HEK293 (cell line): ENCODE data around the gene PDE3A.

Experiments
- CTCF ChIA-PET: fragments of 350-600 bp; formaldehyde crosslinking; extraction: SDS; loops from one replicate; lab custom pipeline; 2021; ENCODE audit warnings: antibody characterized with exemption; lab: Yijun Ruan, JAX
- POLR2A ChIA-PET: fragments of 300-600 bp; formaldehyde crosslinking; extraction: SDS; loops from one replicate; lab custom pipeline; 2020; ENCODE audit warnings: antibody characterized with exemption, inconsistent platforms; lab: Yijun Ruan, JAX
- H3K27ac ChIP-seq: fragments of 200-500 bp; sonication (Bioruptor generic); 2 replicates; pipeline ENCODE4 v1.5.1; 2014; ENCODE audit warnings: low read depth, low read length, control low read depth, inconsistent platforms; ENCODE audit errors: extremely low read depth
- H3K36me3 ChIP-seq, 2 experiments: fragments of 200-500 bp in 1 of 2; sonication (Bioruptor generic) in 1 of 2; 1 replicate in 1 of 2; 2 replicates in 1 of 2; pipeline ENCODE4 v1.5.1; 2014 to 2017; ENCODE audit warnings: inconsistent platforms in 2 of 2, low read length in 2 of 2; ENCODE audit not compliant: control insufficient read depth in 2 of 2, insufficient read depth in 1 of 2
- H3K4me1 ChIP-seq: fragments of 200-500 bp; sonication (Bioruptor generic); 2 replicates; pipeline ENCODE4 v1.5.1; 2014; ENCODE audit warnings: mild to moderate bottlenecking, low read length, inconsistent platforms; ENCODE audit not compliant: control insufficient read depth, insufficient read depth
- H3K4me3 ChIP-seq: 2 replicates; pipeline ENCODE4 v1.5.1; 2011; ENCODE audit warnings: low read depth, mild to moderate bottlenecking, control low read depth, low read length, moderate library complexity
- H3K9me3 ChIP-seq: fragments of 200-500 bp; sonication (Bioruptor generic); 2 replicates; pipeline ENCODE4 v1.5.1; 2014; ENCODE audit warnings: low read depth, low read length, inconsistent platforms; ENCODE audit not compliant: control insufficient read depth, insufficient read depth
- ZBTB7A ChIP-seq: fragments of 450-650 bp; formaldehyde crosslinking; IDR thresholded peaks from 2 replicates; pipeline ENCODE4 v1.5.1; 2016; ENCODE audit warnings: low read depth, missing biosample characterization, missing genetic modification characterization
- ZEB2 ChIP-seq: fragments of 450-650 bp; formaldehyde crosslinking; IDR thresholded peaks from 2 replicates; pipeline ENCODE4 v1.5.1; 2016; ENCODE audit warnings: missing biosample characterization, missing genetic modification characterization
- ZNF132 ChIP-seq: fragments of 450-650 bp; formaldehyde crosslinking; IDR thresholded peaks from 2 replicates; pipeline ENCODE4 v1.5.1; 2017; ENCODE audit warnings: missing biosample characterization, missing genetic modification characterization, borderline replicate concordance
- ZNF239 ChIP-seq: fragments of 450-650 bp; formaldehyde crosslinking; IDR thresholded peaks from 2 replicates; pipeline ENCODE4 v1.5.1; 2016; ENCODE audit warnings: missing biosample characterization, missing genetic modification characterization
- ZNF416 ChIP-seq: fragments of 450-650 bp; formaldehyde crosslinking; IDR thresholded peaks from 2 replicates; pipeline ENCODE4 v1.5.1; 2016; ENCODE audit warnings: missing biosample characterization, missing genetic modification characterization
- ZNF426 ChIP-seq: fragments of 450-650 bp; formaldehyde crosslinking; IDR thresholded peaks from 2 replicates; pipeline ENCODE4 v1.5.1; 2017; ENCODE audit warnings: missing biosample characterization, missing genetic modification characterization, mild to moderate bottlenecking, inconsistent platforms, moderate library complexity
- ZNF600 ChIP-seq: fragments of 450-650 bp; formaldehyde crosslinking; IDR thresholded peaks from 2 replicates; pipeline ENCODE4 v1.5.1; 2016; ENCODE audit warnings: missing biosample characterization, missing genetic modification characterization
- ZNF621 ChIP-seq: fragments of 450-650 bp; formaldehyde crosslinking; IDR thresholded peaks from 2 replicates; pipeline ENCODE4 v1.5.1; 2017; ENCODE audit warnings: missing biosample characterization, missing genetic modification characterization
- ZNF792 ChIP-seq: fragments of 450-650 bp; formaldehyde crosslinking; IDR thresholded peaks from 2 replicates; pipeline ENCODE4 v1.5.1; 2016; ENCODE audit warnings: missing biosample characterization, missing genetic modification characterization
- TF ChIP-seq, protein P1 (sequence below): fragments of 450-650 bp; formaldehyde crosslinking; IDR thresholded peaks from 2 replicates; pipeline ENCODE4 v1.5.1; 2016; ENCODE audit warnings: missing biosample characterization, missing genetic modification characterization
- TF ChIP-seq, protein P2 (sequence below): fragments of 450-650 bp; formaldehyde crosslinking; IDR thresholded peaks from 2 replicates; pipeline ENCODE4 v1.5.1; 2016; ENCODE audit warnings: missing biosample characterization, missing genetic modification characterization
- TF ChIP-seq, protein P3 (sequence below): sonication (generic); formaldehyde crosslinking; IDR thresholded peaks from 2 replicates; pipeline ENCODE4 v1.8.1; 2022; ENCODE audit warnings: mild to moderate bottlenecking, moderate library complexity, missing genetic modification reagents
- TF ChIP-seq, protein P4 (sequence below): fragments of 450-650 bp; formaldehyde crosslinking; IDR thresholded peaks from 2 replicates; pipeline ENCODE4 v1.5.1; 2016; ENCODE audit warnings: missing biosample characterization, missing genetic modification characterization, borderline replicate concordance
- TF ChIP-seq, protein P5 (sequence below): fragments of 450-650 bp; formaldehyde crosslinking; IDR thresholded peaks from 2 replicates; pipeline ENCODE4 v1.5.1; 2016; ENCODE audit warnings: missing biosample characterization, missing genetic modification characterization, borderline replicate concordance

Gene PDE3A

DNA sequence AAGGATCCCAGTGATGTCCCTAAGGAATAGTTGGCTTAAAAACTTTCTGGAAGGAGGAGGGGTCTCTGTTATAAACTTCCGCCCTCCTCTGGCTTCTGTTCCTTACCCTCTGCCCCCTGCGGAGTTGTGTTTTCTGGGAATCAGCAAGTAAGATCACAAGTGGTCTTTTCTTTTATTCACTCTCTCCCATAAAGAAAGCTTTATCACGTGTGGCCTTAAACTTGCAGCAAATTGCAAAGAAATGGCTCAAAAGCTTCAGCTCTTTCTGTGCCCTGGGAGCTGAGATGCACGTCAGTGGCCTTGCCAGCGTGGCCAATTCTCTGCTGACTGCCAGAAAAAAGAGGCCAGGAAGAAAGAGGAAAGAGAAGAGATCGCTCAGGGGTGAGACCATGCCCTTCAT is 326.9 kb downstream of the PDE3A start, which contains the start of gene SLCO1C1:
Gene SLCO1C1, plus strand, starts transcription at position 101 of the 400 bp plus-strand sequence. CDS start 4,245 bp downstream, outside the sequence.
- ChIA-PET CTCF (no interaction called here), POLR2A (no interaction called here)
- H3K27ac ChIP-seq = no peak within 1 kb of the TSS
- H3K36me3 ChIP-seq = no peaks in the 10 kb centered on the region
- no peaks in the 10 kb centered on the region for H3K9me3 ChIP-seq
- no peak within 1 kb of the TSS for H3K4me3 ChIP-seq
- no peaks in the 10 kb centered on the region for H3K4me1 ChIP-seq
- TF ChIP-seq ZNF426 (tag by site-specific recombination) (no peak), ZNF239 (tag by site-specific recombination) (no peak), ZNF132 (tag by site-specific recombination) (no peak), ZEB2 (no peak), ZNF792 (tag by site-specific recombination) (no peak), ZNF621 (tag by site-specific recombination) (no peak), ZNF600 (no peak), ZBTB7A (tag by site-specific recombination) (no peak)
- TF ChIP-seq, protein P1, sequence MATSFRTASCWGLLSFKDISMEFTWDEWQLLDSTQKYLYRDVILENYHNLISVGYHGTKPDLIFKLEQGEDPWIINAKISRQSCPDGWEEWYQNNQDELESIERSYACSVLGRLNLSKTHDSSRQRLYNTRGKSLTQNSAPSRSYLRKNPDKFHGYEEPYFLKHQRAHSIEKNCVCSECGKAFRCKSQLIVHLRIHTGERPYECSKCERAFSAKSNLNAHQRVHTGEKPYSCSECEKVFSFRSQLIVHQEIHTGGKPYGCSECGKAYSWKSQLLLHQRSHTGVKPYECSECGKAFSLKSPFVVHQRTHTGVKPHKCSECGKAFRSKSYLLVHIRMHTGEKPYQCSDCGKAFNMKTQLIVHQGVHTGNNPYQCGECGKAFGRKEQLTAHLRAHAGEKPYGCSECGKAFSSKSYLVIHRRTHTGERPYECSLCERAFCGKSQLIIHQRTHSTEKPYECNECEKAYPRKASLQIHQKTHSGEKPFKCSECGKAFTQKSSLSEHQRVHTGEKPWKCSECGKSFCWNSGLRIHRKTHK = no peak
- TF ChIP-seq, protein P2, sequence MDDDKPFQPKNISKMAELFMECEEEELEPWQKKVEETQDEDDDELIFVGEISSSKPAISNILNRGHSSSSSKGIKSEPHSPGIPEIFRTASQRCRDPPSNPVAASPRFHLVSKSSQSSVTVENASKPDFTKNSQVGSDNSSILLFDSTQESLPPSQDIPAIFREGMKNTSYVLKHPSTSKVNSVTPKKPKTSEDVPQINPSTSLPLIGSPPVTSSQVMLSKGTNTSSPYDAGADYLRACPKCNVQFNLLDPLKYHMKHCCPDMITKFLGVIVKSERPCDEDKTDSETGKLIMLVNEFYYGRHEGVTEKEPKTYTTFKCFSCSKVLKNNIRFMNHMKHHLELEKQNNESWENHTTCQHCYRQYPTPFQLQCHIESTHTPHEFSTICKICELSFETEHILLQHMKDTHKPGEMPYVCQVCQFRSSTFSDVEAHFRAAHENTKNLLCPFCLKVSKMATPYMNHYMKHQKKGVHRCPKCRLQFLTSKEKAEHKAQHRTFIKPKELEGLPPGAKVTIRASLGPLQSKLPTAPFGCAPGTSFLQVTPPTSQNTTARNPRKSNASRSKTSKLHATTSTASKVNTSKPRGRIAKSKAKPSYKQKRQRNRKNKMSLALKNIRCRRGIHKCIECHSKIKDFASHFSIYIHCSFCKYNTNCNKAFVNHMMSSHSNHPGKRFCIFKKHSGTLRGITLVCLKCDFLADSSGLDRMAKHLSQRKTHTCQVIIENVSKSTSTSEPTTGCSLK (tag by site-specific recombination) = no peak
- TF ChIP-seq, protein P3, sequence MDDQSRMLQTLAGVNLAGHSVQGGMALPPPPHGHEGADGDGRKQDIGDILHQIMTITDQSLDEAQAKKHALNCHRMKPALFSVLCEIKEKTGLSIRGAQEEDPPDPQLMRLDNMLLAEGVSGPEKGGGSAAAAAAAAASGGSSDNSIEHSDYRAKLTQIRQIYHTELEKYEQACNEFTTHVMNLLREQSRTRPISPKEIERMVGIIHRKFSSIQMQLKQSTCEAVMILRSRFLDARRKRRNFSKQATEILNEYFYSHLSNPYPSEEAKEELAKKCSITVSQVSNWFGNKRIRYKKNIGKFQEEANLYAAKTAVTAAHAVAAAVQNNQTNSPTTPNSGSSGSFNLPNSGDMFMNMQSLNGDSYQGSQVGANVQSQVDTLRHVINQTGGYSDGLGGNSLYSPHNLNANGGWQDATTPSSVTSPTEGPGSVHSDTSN (CRISPR knock-in tag) = no peak
- TF ChIP-seq, protein P4, sequence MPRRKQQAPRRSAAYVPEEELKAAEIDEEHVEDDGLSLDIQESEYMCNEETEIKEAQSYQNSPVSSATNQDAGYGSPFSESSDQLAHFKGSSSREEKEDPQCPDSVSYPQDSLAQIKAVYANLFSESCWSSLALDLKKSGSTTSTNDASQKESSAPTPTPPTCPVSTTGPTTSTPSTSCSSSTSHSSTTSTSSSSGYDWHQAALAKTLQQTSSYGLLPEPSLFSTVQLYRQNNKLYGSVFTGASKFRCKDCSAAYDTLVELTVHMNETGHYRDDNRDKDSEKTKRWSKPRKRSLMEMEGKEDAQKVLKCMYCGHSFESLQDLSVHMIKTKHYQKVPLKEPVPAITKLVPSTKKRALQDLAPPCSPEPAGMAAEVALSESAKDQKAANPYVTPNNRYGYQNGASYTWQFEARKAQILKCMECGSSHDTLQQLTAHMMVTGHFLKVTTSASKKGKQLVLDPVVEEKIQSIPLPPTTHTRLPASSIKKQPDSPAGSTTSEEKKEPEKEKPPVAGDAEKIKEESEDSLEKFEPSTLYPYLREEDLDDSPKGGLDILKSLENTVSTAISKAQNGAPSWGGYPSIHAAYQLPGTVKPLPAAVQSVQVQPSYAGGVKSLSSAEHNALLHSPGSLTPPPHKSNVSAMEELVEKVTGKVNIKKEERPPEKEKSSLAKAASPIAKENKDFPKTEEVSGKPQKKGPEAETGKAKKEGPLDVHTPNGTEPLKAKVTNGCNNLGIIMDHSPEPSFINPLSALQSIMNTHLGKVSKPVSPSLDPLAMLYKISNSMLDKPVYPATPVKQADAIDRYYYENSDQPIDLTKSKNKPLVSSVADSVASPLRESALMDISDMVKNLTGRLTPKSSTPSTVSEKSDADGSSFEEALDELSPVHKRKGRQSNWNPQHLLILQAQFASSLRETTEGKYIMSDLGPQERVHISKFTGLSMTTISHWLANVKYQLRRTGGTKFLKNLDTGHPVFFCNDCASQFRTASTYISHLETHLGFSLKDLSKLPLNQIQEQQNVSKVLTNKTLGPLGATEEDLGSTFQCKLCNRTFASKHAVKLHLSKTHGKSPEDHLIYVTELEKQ (tag by site-specific recombination) = no peak
- TF ChIP-seq, all 188 proteins: peak for 0

DNA sequence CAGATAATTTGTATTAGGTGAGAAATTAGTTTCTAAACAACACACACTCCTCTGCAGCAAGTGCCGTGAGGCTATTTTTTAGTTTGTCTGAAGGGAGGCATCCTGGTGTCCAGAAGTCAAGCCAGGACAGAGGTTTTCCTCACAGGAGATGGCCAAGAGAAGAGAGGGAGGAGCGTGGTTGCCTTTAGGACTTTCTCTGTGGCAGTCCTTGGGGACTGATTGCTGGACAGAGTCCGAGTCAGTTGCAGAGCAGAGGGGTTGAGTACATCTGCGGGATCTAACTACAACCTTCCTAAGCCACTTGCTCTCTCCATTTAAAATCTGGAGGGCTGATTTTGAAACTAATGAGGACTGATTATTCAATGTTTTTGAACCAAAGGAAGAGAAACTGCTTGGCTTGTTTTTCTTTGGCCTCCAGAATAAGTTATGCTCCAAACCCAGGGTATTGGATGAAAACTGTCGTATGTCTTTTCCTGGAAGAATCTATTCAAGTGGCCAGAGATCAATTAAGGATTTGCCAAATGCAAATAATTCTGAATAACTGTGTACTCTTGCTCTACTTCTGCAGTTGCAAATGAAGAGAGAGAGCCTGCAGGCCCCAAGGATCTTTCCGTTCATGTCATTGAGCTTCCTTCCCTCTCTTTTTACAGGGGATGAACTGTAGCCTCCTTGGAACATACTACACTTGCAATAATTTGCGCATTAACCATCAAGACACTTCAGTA is 328.0 kb downstream of the PDE3A start:
- ChIA-PET CTCF (no interaction called here), POLR2A (no interaction called here)
- H3K27ac ChIP-seq = no peak overlapping the region
- TF ChIP-seq, protein P5, sequence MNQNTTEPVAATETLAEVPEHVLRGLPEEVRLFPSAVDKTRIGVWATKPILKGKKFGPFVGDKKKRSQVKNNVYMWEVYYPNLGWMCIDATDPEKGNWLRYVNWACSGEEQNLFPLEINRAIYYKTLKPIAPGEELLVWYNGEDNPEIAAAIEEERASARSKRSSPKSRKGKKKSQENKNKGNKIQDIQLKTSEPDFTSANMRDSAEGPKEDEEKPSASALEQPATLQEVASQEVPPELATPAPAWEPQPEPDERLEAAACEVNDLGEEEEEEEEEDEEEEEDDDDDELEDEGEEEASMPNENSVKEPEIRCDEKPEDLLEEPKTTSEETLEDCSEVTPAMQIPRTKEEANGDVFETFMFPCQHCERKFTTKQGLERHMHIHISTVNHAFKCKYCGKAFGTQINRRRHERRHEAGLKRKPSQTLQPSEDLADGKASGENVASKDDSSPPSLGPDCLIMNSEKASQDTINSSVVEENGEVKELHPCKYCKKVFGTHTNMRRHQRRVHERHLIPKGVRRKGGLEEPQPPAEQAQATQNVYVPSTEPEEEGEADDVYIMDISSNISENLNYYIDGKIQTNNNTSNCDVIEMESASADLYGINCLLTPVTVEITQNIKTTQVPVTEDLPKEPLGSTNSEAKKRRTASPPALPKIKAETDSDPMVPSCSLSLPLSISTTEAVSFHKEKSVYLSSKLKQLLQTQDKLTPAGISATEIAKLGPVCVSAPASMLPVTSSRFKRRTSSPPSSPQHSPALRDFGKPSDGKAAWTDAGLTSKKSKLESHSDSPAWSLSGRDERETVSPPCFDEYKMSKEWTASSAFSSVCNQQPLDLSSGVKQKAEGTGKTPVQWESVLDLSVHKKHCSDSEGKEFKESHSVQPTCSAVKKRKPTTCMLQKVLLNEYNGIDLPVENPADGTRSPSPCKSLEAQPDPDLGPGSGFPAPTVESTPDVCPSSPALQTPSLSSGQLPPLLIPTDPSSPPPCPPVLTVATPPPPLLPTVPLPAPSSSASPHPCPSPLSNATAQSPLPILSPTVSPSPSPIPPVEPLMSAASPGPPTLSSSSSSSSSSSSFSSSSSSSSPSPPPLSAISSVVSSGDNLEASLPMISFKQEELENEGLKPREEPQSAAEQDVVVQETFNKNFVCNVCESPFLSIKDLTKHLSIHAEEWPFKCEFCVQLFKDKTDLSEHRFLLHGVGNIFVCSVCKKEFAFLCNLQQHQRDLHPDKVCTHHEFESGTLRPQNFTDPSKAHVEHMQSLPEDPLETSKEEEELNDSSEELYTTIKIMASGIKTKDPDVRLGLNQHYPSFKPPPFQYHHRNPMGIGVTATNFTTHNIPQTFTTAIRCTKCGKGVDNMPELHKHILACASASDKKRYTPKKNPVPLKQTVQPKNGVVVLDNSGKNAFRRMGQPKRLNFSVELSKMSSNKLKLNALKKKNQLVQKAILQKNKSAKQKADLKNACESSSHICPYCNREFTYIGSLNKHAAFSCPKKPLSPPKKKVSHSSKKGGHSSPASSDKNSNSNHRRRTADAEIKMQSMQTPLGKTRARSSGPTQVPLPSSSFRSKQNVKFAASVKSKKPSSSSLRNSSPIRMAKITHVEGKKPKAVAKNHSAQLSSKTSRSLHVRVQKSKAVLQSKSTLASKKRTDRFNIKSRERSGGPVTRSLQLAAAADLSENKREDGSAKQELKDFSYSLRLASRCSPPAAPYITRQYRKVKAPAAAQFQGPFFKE = no peak
- TF ChIP-seq ZNF416 = no peak
- no peaks in the 10 kb centered on the region for H3K36me3 ChIP-seq
- no peaks in the 10 kb centered on the region for H3K9me3 ChIP-seq
- H3K4me3 ChIP-seq = no peak overlapping the region
- no peaks in the 10 kb centered on the region for H3K4me1 ChIP-seq
